DOHH2 (cell line): Measurements from ENCODE around the gene AIF1L.

Experiments
- H3F3A ChIP-seq: fragments of 200-600 bp; sonication (generic), shearing (Covaris generic); 2 replicates; pipeline ENCODE4 v1.6.0; 2016; ENCODE audit warnings: antibody characterized with exemption, mild to moderate bottlenecking; ENCODE audit not compliant: control insufficient read depth, insufficient read depth
- H3K27ac ChIP-seq: fragments of 200-600 bp; sonication (generic); 2 replicates; pipeline ENCODE4 v1.5.1; 2014; ENCODE audit warnings: low read depth, mild to moderate bottlenecking, low read length, moderate library complexity
- H3K27me3 ChIP-seq: fragments of 200-600 bp; sonication (generic); 2 replicates; pipeline ENCODE4 v1.6.1; 2014; ENCODE audit warnings: mild to moderate bottlenecking, low read length, mixed read lengths; ENCODE audit not compliant: control insufficient read depth
- H3K36me3 ChIP-seq: fragments of 200-600 bp; sonication (generic); 2 replicates; pipeline ENCODE4 v1.6.1; 2014; ENCODE audit warnings: mild to moderate bottlenecking, low read length, moderate library complexity, mixed read lengths; ENCODE audit not compliant: control insufficient read depth
- H3K4me1 ChIP-seq: fragments of 200-600 bp; sonication (generic); 2 replicates; pipeline ENCODE4 v1.6.1; 2014; ENCODE audit warnings: mild to moderate bottlenecking, low read length, mixed read lengths; ENCODE audit not compliant: control insufficient read depth
- H3K4me2 ChIP-seq: fragments of 200-600 bp; sonication (generic); 2 replicates; pipeline ENCODE4 v1.6.0; 2014; ENCODE audit warnings: mild to moderate bottlenecking, low read length, moderate library complexity
- H3K4me3 ChIP-seq: fragments of 200-600 bp; sonication (generic); 2 replicates; pipeline ENCODE4 v1.5.1; 2014; ENCODE audit warnings: mild to moderate bottlenecking, low read length, mixed read lengths
- H3K79me2 ChIP-seq: fragments of 200-600 bp; sonication (generic); 2 replicates; pipeline ENCODE4 v1.6.1; 2014; ENCODE audit warnings: mild to moderate bottlenecking, low read length, mixed read lengths; ENCODE audit not compliant: control insufficient read depth
- H3K9me2 ChIP-seq: fragments of 200-600 bp; sonication (generic); replicated peaks from 2 replicates; pipeline ENCODE4 v1.6.1; 2014; ENCODE audit warnings: mild to moderate bottlenecking, low read length, mixed read lengths; ENCODE audit not compliant: control insufficient read depth
- H3K9me3 ChIP-seq: fragments of 200-600 bp; sonication (generic); 2 replicates; pipeline ENCODE4 v1.6.1; 2014; ENCODE audit warnings: antibody characterized with exemption, low read length, mixed read lengths; ENCODE audit not compliant: control insufficient read depth, insufficient read depth
- H4K20me1 ChIP-seq: fragments of 200-600 bp; sonication (generic); 2 replicates; pipeline ENCODE4 v1.6.0; 2014; ENCODE audit warnings: low read depth, mild to moderate bottlenecking, antibody characterized with exemption, low read length, moderate library complexity; ENCODE audit not compliant: control insufficient read depth, insufficient read depth
- EZH2phosphoT487 ChIP-seq: fragments of 200-600 bp; sonication (generic); IDR thresholded peaks from 2 replicates; pipeline ENCODE4 v1.6.1; 2017; ENCODE audit warnings: borderline replicate concordance, mild to moderate bottlenecking, antibody characterized with exemption, low read length, moderate library complexity, mixed read lengths
- TF ChIP-seq, protein P1 (sequence below): fragments of 200-600 bp; sonication (generic); IDR thresholded peaks from one replicate; pipeline ENCODE4 v1.5.1; 2014; ENCODE audit warnings: antibody characterized with exemption, mild to moderate bottlenecking, low read depth, low read length; ENCODE audit not compliant: poor library complexity, severe bottlenecking

Gene AIF1L

DNA sequence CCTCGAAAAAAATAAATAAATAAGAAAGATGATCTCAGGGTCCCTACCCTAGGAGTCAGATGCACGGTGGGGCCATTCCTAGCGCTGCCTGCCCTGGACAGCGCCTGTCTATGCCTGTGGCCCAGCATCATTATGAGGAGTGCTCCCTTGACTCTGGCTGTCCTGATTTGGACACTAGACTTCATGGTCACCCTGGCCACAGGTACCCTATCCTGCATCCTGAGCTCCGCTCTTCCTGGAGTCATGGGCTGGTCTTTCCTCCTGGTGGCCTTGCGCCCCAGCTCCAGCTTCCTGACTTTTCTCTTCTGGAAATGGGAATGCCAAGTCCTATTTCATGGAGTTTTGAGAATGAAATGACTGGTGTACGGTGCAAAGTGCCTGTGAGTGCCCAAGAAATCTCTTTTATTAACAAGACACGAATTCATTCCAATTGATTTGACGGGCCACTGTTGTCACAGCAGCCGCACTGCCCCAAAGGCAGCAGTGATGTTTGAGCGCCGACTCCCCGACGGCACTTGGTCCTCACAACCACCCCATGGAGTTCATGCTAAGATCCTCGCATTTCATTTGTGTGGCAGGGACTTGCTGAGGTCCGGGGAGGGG lies 564 bp upstream of the AIF1L start:
- Histone ChIP-seq H4K20me1 (no peaks in the 10 kb centered on the region), H3K4me2 (no peak overlapping the region), H3K4me1 (no peaks in the 10 kb centered on the region), H3K4me3 (no peak overlapping the region), H3K36me3 (no peaks in the 10 kb centered on the region), H3K79me2 (no peaks in the 10 kb centered on the region), H3K9me2 (no peaks in the 10 kb centered on the region), H3F3A (no peaks in the 10 kb centered on the region), H3K9me3 (no peaks in the 10 kb centered on the region), H3K27ac (no peak overlapping the region), H3K27me3 (peaks cover 31% of the 10 kb centered on the region)
- no peak; the same call in 1 of the 2 replicates for TF ChIP-seq EZH2phosphoT487
- TF ChIP-seq, protein P1, sequence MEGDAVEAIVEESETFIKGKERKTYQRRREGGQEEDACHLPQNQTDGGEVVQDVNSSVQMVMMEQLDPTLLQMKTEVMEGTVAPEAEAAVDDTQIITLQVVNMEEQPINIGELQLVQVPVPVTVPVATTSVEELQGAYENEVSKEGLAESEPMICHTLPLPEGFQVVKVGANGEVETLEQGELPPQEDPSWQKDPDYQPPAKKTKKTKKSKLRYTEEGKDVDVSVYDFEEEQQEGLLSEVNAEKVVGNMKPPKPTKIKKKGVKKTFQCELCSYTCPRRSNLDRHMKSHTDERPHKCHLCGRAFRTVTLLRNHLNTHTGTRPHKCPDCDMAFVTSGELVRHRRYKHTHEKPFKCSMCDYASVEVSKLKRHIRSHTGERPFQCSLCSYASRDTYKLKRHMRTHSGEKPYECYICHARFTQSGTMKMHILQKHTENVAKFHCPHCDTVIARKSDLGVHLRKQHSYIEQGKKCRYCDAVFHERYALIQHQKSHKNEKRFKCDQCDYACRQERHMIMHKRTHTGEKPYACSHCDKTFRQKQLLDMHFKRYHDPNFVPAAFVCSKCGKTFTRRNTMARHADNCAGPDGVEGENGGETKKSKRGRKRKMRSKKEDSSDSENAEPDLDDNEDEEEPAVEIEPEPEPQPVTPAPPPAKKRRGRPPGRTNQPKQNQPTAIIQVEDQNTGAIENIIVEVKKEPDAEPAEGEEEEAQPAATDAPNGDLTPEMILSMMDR, result no peak

DNA sequence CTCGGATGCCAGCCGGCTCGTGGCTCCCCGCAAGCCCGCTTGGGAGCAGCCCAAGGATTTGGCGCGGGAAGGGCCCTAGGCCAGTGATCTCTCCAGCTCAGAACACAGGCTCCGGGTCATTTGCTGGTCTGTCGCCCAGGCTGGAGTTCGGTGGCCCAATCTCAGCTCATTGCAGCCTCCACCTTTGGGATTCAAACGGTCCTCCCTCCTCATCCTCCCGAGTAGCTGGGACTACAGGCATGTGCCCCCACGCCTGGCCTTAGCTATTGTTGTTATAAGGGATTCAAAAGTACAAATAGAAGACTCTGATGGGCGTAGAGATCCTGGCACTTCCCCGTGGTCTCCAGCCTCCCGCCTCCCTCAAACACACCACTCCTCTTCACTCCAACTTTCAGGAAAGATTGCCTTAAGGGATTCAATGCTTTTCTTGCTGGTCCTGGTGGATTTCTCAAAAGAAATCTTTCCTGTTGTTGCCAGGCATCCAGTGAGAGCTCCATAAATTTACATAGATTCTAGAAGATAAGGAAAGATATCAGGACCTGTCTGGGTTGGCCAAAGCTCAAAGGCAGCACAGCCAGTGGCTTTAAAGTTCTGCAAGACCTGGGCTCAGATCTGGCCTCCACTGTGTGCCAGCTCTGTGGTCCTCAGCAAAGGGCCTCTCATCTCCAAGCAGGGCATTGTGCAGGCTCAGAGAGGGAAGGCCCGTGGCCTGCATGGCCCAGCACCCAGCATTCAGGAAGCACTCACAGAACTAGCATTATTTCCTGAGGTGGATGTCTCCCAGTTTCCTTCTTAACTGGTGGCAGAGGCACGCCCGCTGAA lies 1.0 kb downstream of the AIF1L start:
- H3F3A ChIP-seq, result no peaks in the 10 kb centered on the region
- no peaks in the 10 kb centered on the region for H4K20me1 ChIP-seq
- no peaks in the 10 kb centered on the region for H3K36me3 ChIP-seq
- H3K4me3 ChIP-seq, result no peak overlapping the region
- no peak overlapping the region for H3K4me2 ChIP-seq
- no peak overlapping the region for H3K27ac ChIP-seq
- H3K9me3 ChIP-seq, result no peaks in the 10 kb centered on the region
- H3K9me2 ChIP-seq, result no peaks in the 10 kb centered on the region
- H3K27me3 ChIP-seq, result peaks cover 31% of the 10 kb centered on the region
- H3K4me1 ChIP-seq, result no peaks in the 10 kb centered on the region
- no peak for TF ChIP-seq EZH2phosphoT487
- TF ChIP-seq, protein P1, result no peak
- H3K79me2 ChIP-seq, result no peaks in the 10 kb centered on the region

DNA sequence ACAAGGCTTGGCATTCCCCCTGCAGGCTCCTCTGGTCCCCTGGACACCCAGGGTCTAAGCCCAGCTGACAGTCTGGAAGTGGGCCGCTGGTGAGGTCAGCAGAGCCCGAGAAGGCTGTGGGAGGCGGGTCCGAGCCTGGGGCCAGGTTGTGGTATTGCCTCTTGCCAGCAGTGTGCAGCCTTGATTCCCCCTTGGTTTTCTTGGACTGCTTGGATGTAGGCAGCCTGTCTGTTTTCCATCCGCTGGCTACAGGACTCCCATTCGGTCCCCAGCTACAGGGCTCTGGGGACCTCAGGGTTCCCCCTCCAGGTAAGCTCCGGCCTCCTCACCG lies 1.6 kb downstream of the AIF1L start:
- Histone ChIP-seq H3K36me3 (no peaks in the 10 kb centered on the region), H3K9me2 (no peaks in the 10 kb centered on the region), H3K79me2 (no peaks in the 10 kb centered on the region), H3K27ac (no peak overlapping the region), H3K9me3 (no peaks in the 10 kb centered on the region), H3K4me3 (no peak overlapping the region), H3F3A (no peaks in the 10 kb centered on the region), H3K4me2 (no peak overlapping the region), H3K27me3 (peaks cover 31% of the 10 kb centered on the region), H4K20me1 (no peaks in the 10 kb centered on the region), H3K4me1 (no peaks in the 10 kb centered on the region)
- no peak for TF ChIP-seq EZH2phosphoT487
- TF ChIP-seq, protein P1, result no peak
